Iris pigment epithelial cell (primary cell): ENCODE data around the gene STX7.
"Not testable (repeated sequence)": the region's sequence is repeated elsewhere in the genome, so short reads cannot be mapped to it uniquely, and the experiment has no call there.

Experiments
- DNase-seq: peaks from one replicate; pipeline ENCODE4 v3.0.0-alpha.2; 2011; ENCODE audit warnings: low read depth

STX7 gene, protein sequence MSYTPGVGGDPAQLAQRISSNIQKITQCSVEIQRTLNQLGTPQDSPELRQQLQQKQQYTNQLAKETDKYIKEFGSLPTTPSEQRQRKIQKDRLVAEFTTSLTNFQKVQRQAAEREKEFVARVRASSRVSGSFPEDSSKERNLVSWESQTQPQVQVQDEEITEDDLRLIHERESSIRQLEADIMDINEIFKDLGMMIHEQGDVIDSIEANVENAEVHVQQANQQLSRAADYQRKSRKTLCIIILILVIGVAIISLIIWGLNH

DNA sequence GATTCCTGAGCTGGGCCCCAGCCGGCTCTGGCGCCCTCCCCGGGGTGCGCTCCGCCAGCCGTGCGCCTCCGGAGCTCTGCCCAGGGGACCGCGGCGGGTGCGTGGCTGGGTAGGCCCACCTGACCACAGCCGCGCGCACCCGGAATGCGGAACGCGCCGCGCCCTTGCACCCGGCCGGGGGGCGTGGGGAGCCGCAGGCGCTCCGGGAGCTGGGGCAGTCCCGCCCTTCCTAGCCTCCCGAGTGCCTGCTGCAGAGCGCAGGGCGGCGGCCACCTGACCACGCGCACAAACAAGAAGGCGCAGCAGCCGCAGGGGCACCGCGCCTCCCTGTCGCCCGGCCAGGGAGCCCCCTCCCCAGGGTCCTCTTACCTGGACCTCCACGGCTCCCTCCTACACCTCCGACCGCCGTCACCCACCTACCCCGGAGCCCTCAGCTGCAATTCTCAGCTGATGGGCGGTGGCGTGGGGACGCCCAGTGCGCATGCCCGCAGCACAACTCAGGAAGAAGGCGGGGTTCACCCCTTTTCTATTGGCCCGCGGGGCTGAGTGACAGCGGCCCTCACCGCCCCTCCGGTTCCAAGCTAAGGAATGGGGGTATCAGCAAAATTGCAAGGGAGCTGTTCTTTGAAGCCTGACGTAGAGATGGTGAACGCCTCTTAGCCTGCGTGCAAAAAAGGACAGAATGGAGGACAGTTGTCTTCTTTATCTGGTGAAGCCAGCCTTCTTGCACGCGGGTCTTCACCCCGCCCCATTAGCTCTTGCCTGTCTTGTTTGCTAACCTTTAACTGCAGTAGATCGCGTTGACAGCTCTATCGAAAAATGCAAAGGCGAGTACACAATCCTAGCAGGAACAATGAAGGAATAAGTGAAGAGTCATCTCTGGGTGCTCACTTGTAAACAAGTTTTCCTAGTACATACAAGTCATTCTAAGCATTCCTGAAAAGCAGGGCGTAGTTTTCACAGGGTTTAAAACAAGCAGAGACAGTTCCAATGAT lies at the start of gene STX7:
TSS of gene STX7 (minus strand) at position 479 of the 995 bp plus-strand sequence. CDS start 9,586 bp downstream, outside the sequence.
- DNase-seq = peak; percentile 89

DNA sequence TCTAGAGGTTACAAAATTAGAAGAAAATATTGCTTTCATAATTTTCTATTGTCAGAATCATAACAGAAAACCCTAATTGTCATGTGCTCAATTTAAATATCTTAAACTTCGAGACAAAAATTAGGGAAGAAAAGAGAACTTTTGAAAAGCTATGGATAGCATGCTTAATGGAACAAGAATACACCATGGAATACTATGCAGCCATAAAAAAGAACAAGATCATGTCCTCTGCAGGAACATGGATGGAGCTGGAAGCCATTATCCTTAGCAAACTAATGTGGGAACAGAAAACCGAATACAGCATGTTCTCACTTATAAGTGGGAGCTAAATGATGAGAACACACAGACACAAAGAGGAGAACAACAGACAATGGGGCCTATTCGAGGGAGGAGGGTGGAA lies 47.2 kb upstream of the STX7 start:
- not testable (repeated sequence) for DNase-seq

DNA sequence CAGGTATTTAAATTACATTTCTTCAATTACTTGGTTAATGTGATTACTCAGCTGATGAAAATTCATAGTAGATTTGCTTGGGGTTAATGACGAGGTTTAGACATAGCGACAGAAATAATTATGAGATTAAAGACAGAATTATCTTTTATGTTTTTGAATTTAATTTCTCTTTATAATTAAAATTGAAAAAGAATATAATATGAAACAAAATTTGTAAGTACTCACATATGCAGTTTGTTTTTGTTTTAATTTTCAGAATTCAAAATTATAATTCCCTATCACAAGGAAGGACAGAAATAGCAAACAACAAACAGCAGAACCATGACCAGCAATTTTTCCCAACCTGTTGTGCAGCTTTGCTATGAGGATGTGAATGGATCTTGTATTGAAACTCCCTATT lies 39.5 kb upstream of the STX7 start, which contains the start of gene TAAR8:
TSS of gene TAAR8 (plus strand) at position 301 of the 400 bp plus-strand sequence. CDS start at position 322, 21 bp downstream.
- DNase-seq = no peak

DNA sequence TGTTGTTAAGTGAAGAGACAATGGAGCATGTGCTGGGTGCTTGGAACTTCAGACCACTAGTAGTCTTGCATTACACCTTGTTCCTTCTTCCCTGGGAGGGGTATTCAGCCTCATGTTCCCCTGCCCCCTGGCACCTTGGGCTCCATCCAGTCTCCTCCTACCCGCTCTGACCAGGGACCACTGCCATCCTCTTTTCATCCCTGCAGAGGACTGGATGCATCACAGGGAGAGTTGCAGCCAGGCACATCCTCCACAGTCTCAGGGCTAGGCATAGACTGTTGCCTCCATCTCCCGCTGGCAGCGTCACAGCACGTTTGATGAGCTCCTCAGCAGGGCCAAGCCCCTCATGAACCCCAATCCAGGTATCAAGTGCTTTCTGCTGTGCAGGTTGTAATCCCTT lies 38.3 kb upstream of the STX7 start:
- DNase-seq = no peak

DNA sequence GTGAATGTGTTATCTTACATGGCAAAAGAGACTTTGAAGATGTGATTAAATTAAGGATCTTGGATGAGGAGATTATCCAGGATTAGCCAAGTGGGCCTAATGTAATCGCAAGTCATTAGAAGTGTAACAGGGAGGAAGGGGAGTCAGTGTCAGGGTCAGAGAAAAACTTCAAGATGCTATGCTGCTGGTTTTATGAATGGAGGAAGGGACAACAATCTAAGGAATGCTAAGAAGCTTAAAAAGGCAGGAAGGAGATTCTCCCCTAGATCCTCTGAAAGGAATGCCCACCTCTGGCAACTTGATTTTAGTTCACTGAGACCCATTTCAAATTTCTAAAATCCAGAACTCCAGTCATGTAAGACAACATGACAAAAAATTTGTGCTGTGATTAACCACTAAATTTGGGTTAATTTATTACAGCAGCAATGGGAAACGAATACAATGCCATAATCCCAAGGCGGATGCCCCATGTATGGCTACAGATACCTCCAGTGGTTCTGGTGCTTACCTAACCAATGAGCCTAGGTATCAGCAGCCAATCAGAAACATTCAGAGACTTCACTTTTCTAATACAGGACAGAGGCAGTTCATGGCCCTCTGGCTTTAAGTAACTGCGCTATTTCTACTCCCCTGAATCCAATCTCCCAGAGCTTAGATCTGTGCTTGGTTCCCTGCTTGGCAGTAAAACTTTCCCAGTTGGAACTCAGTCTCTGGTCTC lies 36.0 kb upstream of the STX7 start:
- no peak for DNase-seq

DNA sequence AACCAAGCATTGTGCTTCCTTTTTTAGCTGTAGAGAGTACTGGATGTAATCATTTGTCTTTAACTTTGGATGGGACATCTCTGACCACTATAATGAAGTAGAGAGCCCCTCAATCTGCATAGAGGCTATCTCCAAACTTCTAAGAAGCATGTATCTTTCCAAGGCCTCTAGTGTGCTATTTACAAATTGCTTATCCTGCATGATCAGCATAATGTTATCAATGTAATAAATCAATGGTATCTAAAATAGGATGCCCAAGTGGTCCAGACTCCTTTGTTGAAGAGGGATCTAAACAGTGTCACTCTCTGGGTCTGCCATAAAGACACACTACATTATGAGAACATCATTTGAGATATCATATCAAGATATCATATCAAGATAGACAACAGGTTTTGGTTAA lies 31.9 kb upstream of the STX7 start:
- DNase-seq = no peak

DNA sequence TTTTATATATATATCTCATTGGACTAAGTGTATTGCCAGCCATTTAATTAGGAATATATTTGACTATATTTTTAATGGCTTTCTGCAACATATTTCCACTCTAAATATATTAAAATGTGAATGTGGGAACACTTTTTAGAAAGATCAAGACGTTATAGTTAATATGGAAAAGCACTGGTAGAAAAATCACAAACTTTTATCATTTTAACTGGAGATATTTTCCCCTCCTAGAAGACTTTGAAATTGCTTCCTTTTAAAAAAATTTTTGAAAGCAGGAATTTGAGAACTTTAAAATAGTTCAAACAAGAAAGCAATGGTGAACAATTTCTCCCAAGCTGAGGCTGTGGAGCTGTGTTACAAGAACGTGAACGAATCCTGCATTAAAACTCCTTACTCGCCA lies 25.1 kb upstream of the STX7 start, which contains the start of gene TAAR9:
TSS of gene TAAR9 (plus strand) at position 301 of the 400 bp plus-strand sequence. CDS start at position 314, 13 bp downstream.
- DNase-seq = no peak

DNA sequence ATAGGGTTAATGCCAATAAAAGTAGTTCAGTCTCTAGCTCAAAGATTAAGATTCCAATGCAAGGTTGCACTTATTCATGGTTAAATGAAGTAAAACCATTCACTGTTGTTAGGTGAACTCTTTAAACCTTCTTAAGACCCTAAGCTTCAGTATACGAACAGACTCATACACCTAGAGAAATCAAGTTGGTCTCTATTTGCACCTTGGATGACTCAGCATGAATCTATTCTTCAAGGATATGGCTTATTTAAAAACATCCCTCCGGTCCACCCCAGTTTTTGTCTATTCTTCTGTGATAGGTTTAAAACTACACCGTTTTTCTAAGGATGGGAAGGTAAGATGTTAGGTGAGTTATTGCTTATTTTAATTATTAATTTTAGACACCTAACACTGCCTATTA lies 24.2 kb upstream of the STX7 start:
- DNase-seq = no peak

DNA sequence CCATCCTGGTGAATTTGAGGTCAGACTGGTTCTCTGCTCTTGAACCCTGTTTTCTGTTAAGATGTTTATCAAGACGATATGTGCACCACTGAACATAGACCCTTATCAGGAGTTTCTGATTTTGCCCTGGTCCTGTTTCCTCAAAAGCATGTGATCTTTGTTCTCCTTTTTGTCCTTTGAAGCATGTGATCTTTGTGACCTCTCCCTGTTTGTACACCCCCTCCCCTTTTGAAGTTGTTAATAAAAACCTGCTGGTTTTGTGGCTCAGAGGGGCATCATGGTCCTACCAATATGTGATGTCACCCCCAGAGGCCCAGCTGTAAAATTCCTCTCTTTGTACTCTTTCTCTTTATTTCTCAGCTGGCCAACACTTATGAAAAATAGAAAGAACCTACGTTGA lies 21.6 kb upstream of the STX7 start:
- not testable (repeated sequence) for DNase-seq

DNA sequence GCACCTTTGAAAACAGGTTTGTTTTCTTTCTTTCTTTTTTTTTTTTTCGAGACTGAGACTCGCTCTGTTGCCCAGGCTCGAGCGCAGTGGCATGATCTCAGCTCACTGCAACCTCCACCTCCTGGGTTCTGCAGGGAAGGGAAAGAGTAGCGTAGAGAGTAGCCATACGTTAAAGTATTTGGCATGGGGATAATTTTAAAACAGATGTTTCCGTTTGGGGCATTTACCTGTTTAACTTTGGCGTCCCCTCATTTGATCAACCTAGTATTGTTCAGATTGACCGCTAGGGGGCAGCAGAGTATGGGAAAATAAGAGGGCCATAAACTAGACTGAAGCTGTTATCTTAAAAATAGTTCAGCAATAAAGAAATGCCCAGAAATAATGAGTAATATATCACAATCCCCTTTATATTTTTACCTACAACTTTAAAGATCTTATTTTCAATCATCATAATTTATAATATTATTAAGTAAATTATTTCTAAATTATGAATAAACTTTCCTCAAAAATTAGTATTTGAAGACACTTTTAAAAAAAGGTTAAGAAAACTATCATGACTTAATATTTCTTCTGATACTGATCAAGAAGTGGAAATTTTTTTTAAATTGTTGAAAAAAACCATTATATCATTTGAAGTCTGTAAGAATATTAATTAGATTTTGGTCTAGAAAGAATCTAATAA lies 17.5 kb upstream of the STX7 start:
- peak; percentile 61 for DNase-seq

DNA sequence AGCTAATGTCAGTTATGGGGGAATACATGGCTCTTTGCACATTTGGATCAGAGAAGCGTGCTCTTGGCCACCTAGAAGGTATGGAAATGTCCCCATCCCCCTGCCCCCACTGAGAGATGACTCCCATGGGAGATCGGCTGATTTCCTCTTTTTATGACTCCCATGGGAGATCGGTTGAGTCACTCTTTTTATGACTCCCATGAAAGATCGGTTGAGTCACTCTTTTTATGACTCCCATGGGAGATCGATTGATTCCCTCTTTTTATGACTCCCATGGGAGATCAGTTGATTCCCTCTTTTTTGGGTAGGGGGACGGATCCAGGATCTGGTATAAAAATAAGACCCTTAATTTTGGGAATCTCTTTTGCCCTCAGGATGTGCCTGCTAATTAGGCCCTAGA lies 14.9 kb upstream of the STX7 start:
- DNase-seq = peak; percentile 7

DNA sequence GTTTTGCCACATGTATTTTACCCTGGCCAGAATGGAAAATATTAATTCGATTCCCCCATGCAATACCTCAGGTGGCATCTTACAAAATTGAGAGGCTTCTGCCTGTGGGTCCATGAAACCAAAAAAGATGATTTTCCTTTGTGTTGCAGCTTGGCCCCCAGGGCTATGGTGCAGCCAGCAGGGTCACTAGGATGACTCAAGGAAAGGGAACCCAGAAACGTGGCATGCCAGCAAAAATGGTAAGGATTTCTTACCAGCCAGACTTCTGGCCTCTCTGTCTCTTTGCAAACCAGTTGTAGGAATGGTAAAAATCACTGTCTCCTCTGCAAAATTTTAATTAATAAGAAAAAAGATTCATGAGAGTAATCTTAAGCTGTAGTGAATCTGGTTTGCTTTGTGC lies 13.5 kb upstream of the STX7 start:
- DNase-seq = no peak

DNA sequence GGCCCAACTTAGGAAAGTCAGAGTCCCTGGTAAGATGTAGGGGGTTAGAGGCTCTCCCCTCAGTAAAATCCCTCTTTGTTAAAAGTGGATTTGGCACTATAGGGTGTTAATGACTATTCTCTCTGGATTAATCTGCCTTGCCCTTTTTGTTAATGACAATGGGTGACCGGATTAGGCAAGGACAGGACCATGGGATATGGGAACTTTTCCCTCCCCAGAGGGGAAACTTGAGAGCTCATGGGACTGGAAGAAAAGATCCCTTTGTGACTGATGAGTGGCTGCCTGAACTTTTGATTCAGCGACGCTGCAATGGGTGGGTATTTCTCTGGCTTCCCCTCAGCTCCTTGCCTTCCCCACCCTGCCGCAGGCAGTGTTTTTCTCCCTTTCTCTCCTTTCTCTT lies 12.9 kb upstream of the STX7 start:
- DNase-seq = no peak

DNA sequence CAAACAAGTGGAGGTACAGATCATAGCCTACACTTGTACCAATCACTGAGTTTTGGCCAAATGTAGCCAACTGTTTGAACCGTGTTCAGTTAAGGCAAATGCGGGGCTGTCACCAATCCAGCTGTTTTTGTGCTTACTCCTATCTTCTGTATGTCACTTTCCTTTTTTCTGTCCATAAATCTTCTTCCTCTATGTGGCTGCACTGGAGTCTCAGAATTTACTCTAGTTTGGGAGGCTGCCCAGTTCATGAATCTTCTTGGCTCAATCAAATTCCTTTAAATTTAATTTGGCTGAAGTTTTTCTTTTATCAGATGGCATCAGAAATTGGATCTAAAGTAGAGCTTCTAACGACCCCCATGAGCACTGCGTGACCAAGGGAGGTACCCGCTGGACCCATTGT lies 11.7 kb upstream of the STX7 start:
- DNase-seq = no peak

DNA sequence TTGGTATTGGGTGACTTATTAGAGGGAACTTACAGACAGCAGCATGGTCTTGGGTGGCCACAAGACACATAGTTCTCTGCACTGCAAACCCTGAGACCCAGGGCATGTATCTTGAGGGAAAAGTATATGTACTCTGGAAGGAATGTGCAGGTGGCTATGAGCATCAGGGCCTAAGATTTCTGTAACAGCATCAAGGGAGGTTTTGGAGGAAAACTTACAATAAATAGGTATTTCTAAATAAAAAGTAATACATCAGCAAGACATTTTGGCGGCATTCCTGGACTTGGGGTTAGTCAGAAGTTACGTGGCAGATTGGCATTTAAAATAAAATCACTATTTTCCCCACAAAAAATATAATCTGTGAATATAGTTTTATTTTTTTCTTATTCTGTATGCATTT lies 8.0 kb upstream of the STX7 start:
- DNase-seq = peak; percentile 47

DNA sequence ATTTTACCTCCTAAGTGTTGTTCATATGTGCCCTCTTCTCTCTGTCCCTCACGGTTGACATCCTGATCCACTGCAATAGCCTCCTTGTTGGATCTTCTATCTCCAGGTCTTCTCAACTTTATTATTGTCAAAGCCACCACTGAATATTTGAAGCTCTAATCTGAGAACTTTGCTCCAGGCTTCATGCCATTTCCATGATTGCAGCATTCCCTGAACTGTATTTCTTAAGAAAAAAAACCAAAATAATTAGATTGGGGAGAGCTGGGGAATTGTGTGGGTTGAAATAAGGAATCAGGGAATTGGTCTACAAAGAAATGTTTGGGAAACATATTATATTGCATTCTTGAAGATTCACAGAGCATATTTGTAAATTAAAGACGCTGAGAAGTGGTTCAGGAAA lies 2.5 kb upstream of the STX7 start:
- no peak for DNase-seq

DNA sequence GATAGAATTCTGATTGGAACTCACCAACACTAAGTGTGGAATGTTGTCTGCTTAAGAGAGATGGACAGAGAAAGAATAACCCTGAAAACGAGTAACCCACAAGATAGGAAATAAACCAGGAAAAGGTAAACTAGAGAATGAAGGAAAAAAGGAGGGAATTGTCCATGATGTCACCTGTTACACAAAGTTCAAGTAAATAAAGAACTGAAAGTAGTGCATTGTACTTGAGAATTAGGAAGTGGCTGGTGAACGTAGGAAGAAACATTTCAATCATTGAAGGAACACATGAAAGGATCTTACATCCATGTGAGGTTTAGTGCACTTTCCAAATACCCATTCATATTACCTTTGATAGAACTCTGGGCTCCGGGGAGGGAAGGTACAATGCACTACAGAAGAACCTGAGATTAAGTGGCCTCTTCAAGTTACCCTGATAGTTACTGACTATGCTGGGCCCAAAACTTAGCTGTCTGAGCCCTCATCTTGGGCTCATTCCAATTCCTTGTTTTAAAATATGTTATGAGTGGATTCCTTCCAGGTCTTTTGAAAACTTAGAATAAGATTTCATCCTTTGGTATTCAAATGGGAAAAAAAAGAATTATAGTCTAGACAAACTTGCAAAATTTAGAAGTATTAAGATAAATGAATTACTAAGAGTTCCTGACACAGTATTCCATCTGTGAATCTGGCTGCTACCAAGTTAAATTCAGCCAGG lies 1.1 kb upstream of the STX7 start:
- no peak for DNase-seq

DNA sequence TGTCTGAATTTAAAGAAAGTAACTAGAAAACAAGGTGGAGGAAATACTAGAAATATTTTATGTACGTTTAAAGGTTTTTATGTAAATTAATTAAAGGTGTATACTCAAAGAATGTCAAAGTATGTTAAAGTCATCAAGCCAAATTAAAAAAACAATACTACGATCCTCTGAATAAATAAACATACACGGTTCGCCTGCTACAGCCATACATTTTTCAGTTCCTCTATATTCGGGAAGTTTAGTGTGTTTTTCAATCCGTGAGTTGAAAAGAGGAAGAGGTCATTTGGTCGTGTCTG lies 626 bp downstream of the STX7 start:
- DNase-seq = no peak

DNA sequence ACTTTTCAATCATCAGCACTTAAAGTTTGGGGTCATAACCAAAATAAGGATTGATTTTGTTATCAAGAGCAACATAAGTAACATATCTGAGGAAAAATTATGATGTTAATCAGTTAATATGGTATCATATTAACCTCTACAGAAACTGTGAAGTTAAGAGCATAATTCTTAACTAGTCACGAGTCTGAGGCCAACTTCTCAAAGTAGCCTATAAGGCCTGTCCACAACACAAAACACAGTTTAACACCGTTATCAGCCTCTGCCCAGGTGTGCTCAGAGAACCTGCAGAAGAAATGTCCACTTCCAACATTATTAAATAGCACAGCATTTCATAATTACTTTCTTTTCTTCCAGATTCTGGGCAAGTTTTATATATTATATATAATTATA lies 1.1 kb downstream of the STX7 start:
- no peak for DNase-seq

DNA sequence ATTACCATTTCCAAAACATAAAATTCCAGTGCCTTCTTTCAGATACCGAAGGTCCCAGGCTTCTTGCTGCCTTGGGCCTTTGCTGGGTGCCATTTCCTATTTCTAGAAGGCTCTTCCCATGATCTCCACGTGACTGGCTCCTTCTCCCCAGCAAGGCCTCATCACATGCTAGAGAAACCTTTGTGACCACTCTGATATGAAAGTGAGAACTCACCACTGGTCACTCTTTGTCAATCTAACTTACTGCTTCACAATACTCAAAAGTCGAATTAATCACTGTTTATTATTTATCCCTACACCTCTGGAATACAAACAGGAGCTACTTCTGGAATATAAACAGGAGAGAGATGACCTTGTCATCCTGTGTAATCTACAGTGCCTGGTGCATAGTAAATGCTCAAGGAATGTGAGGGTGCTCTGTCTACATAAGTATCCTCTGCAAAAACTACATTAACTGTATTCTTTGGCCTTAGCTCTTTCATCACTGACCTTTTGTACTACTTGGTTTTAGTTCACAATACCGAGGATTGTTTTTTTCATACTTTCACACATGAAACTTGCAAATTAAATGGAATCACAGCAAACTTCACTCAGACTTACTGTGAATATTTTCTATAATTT lies 1.6 kb downstream of the STX7 start:
- DNase-seq = peak; percentile 66
